HL-60 (cell line): Measurements from ENCODE around the gene FHIT.

ENCODE experiments used
- CTCF ChIP-seq: IDR thresholded peaks from one replicate; pipeline ENCODE4 v1.5.1; 2011; ENCODE audit warnings: low read length, control low read depth, inconsistent platforms; ENCODE audit not compliant: insufficient read depth
- POLR2AphosphoS5 ChIP-seq: IDR thresholded peaks from 2 replicates; pipeline ENCODE4 v1.6.1; 2012; ENCODE audit warnings: low read depth
- REST ChIP-seq: IDR thresholded peaks from 2 replicates; pipeline ENCODE4 v1.6.1; 2012; ENCODE audit warnings: low read depth; ENCODE audit not compliant: insufficient replicate concordance

- TF ChIP-seq CTCF (no peak), POLR2AphosphoS5 (no peak), REST (no peak)
Observed at GRCh38 chr3:60096403-60096802, 1154.8 kb downstream of the FHIT start.
